ENCODE results near the gene IFFO2. TPM values are rescaled to one million over a fixed set of nuclear protein-coding genes. Genes with fewer than 3 reads are reported as not detected.

Gene IFFO2
- total and polyA plus RNA-seq, 7 donors: 1.2 to 35.0 (median 8.6) TPM

DNA sequence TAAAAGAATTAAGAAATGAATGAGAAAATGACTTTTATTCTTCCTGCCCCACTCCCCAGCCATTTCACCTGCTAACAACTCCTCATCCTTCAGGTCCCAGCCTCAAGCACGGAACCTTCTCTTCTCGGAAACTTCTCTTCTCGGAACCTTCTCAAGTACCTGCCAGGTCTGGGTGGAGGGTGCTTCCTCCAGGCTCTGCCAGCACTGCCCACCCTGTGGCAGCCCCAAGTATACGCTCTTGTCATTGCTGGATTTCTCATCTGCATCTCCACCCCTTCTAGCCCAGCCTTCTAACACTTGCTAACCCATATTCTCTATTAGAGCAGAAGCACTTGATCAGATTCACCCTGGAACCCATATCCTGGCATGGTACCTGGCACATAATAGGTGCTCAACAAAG, 3.9 kb upstream of the IFFO2 start:
- DNase-seq: peak; percentile 36
- WGBS, 2 donors: 93 to 95% methylated on average over 4 of the region's 4 CpGs
- Histone ChIP-seq H3K27me3 (no peaks in the 10 kb centered on the region), H3K36me3 (no peaks in the 10 kb centered on the region), H3K4me1 (peaks cover 0 to 31% (median 14%) of the 10 kb centered on the region in 4 donors), H3K9me3 (no peaks in the 10 kb centered on the region), H3K27ac (no peak overlapping the region), H3K4me3 (no peak overlapping the region)
- intact Hi-C loops (cut with DNase I): no loop called here
- TF ChIP-seq, protein P1, sequence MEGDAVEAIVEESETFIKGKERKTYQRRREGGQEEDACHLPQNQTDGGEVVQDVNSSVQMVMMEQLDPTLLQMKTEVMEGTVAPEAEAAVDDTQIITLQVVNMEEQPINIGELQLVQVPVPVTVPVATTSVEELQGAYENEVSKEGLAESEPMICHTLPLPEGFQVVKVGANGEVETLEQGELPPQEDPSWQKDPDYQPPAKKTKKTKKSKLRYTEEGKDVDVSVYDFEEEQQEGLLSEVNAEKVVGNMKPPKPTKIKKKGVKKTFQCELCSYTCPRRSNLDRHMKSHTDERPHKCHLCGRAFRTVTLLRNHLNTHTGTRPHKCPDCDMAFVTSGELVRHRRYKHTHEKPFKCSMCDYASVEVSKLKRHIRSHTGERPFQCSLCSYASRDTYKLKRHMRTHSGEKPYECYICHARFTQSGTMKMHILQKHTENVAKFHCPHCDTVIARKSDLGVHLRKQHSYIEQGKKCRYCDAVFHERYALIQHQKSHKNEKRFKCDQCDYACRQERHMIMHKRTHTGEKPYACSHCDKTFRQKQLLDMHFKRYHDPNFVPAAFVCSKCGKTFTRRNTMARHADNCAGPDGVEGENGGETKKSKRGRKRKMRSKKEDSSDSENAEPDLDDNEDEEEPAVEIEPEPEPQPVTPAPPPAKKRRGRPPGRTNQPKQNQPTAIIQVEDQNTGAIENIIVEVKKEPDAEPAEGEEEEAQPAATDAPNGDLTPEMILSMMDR (IDR thresholded peaks at IDR 0.05): no peak
- TF ChIP-seq EP300 (IDR thresholded peaks at IDR 0.05) (no peak), POLR2AphosphoS5 (IDR thresholded peaks at IDR 0.05) (no peak), POLR2A (IDR thresholded peaks at IDR 0.05) (no peak)

DNA sequence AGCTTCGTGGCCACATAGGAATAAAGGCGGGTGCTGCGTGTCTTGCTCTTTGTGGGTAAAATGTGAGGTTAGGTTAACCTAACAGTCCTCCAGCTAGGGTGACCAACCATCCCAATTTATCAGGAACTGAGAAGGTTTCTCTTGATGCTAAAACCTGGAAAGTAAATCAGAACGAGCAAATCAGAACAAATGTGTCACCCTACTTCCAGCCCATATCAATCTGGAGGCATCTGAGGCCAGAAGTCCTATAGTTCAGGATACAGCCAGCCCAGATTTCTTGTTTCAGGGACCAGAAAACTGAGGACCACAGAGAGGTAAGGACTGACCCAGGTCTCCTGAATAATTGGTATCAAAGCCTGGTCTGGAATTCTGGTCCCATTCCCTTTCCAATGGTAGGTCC, 3.1 kb upstream of the IFFO2 start:
- Histone ChIP-seq H3K9me3 (no peaks in the 10 kb centered on the region), H3K4me1 (peaks cover 0 to 31% (median 22%) of the 10 kb centered on the region in 4 donors), H3K4me3 (no peak overlapping the region), H3K27me3 (no peaks in the 10 kb centered on the region), H3K27ac (no peak overlapping the region), H3K36me3 (no peaks in the 10 kb centered on the region)
- intact Hi-C loops (cut with DNase I): no loop called here
- TF ChIP-seq POLR2AphosphoS5 (IDR thresholded peaks at IDR 0.05) (no peak), EP300 (IDR thresholded peaks at IDR 0.05) (no peak)
- TF ChIP-seq, protein P1 (IDR thresholded peaks at IDR 0.05): no peak
- 83 to 87% methylated on average over 4 of the region's 4 CpGs for WGBS, 2 donors
- peak; percentile 21 for DNase-seq

- Histone ChIP-seq H3K27me3 (no peaks in the 10 kb centered on the region), H3K9me3 (no peaks in the 10 kb centered on the region), H3K4me3 (peak overlapping the region in 2 of 4 donors; percentile 73 to 88), H3K27ac (peak overlapping the region in 3 of 4 donors; percentile 93 to 95 (median 94)), H3K36me3 (no peaks in the 10 kb centered on the region), H3K4me1 (peaks cover 0 to 48% (median 34%) of the 10 kb centered on the region in 4 donors)
- no peak for DNase-seq
- intact Hi-C loops (cut with DNase I): loop anchor here (2.0 kb wide), 1 partner anchor 53 kb away; no protein-coding TSS in a partner anchor
- 49 to 65% methylated on average over 17 of the region's 17 CpGs for WGBS, 2 donors
- TF ChIP-seq EP300 (IDR thresholded peaks at IDR 0.05): no peak
- TF ChIP-seq, protein P1 (IDR thresholded peaks at IDR 0.05): no peak
- TF ChIP-seq POLR2AphosphoS5 (IDR thresholded peaks at IDR 0.05): no peak
- no peak for TF ChIP-seq POLR2A (IDR thresholded peaks at IDR 0.05)
Observed at GRCh38 chr1:18957532-18958300, 1.2 kb upstream of the IFFO2 start.

DNA sequence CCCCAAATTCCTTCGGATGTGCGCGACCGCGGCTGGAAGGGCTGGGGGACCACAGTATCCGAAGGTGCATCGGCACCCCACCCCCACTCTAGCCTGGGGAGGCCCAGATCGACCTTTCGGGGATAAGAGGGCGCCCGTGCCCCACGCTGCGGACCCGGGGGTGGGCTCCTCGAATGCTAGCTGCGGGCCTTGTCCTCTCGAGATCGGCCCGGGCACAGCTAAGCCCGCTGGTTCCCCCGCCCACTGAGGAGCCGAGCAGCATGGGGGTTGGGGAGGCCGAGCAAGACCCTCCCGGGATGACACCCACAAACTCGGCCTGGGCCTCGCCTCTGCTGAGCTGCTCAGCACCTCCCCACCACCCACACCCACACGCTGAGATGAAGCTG, 653 bp upstream of the IFFO2 start:
- peak overlapping the region; percentile 92 to 95 (median 94) for H3K27ac ChIP-seq
- no peak for DNase-seq
- intact Hi-C loops (cut with DNase I): loop anchor here (2.0 kb wide), 1 partner anchor 54 kb away; no protein-coding TSS in a partner anchor

More for the DNA sequence above, 653 bp upstream of the IFFO2 start:
- H3K27me3 ChIP-seq: no peaks in the 10 kb centered on the region
- peak overlapping the region; percentile 58 to 88 (median 76) for H3K4me3 ChIP-seq
- H3K9me3 ChIP-seq: no peaks in the 10 kb centered on the region
- H3K4me1 ChIP-seq: peaks cover 0 to 48% (median 32%) of the 10 kb centered on the region in 4 donors
- H3K36me3 ChIP-seq: no peaks in the 10 kb centered on the region
- TF ChIP-seq, protein P1 (IDR thresholded peaks at IDR 0.05): no peak
- TF ChIP-seq POLR2AphosphoS5 (IDR thresholded peaks at IDR 0.05): no peak
- no peak for TF ChIP-seq EP300 (IDR thresholded peaks at IDR 0.05)
- 5 to 6% methylated on average over 27 of the region's 27 CpGs for WGBS, 2 donors
